OCI-LY1 (cell line): ENCODE results near the gene STEAP1B.

ENCODE experiments used
- EZH2 ChIP-seq: fragments of 200-600 bp; sonication (generic), shearing (Covaris generic); IDR thresholded peaks from 2 replicates; pipeline ENCODE4 v1.8.0; 2017; ENCODE audit warnings: borderline replicate concordance, mixed run types, mild to moderate bottlenecking, antibody characterized with exemption, low read length, moderate library complexity, mixed read lengths
- TF ChIP-seq, protein P1 (sequence below): fragments of 200-600 bp; sonication (generic), shearing (Covaris generic); IDR thresholded peaks from 2 replicates; pipeline ENCODE4 v1.5.1; 2017; ENCODE audit warnings: mild to moderate bottlenecking, antibody characterized with exemption, low read length, moderate library complexity, mixed read lengths

DNA sequence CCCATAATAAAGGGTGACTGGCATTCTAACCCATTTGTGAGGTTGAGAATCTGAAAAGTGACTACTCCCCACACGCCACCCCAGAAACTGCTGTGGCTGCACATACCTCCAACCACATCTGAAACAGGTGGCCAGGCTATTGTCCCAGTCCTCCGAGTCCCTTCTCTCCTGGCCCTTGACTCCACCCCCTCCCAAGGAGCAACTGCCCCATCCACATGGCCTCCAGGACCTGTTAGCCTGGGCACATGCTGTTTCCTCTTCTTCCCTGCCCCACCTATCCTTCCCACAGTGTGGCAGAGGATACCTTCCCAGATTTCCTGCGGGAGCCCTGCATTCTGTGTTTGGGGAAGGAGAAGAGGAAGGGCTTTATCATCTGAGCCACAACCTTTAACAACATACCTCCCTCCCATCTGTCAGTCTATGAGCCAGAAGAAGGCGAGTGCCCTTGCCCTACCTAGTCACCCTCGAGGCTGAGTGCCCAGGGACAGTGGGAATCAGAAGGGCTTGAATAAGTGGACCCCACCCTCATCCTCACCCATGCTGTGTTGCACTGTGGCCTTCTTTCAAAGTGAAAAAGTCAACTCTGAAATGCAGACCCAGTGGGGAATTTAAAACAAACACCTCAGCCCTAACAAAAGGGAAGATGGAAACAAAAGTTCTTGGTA is 11.9 kb downstream of the STEAP1B start:
- TF ChIP-seq, protein P1, sequence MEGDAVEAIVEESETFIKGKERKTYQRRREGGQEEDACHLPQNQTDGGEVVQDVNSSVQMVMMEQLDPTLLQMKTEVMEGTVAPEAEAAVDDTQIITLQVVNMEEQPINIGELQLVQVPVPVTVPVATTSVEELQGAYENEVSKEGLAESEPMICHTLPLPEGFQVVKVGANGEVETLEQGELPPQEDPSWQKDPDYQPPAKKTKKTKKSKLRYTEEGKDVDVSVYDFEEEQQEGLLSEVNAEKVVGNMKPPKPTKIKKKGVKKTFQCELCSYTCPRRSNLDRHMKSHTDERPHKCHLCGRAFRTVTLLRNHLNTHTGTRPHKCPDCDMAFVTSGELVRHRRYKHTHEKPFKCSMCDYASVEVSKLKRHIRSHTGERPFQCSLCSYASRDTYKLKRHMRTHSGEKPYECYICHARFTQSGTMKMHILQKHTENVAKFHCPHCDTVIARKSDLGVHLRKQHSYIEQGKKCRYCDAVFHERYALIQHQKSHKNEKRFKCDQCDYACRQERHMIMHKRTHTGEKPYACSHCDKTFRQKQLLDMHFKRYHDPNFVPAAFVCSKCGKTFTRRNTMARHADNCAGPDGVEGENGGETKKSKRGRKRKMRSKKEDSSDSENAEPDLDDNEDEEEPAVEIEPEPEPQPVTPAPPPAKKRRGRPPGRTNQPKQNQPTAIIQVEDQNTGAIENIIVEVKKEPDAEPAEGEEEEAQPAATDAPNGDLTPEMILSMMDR = no peak
- TF ChIP-seq EZH2 = no peak
